ENCODE data around the gene PLCD3. TPM values are rescaled to one million over a fixed set of nuclear protein-coding genes. Genes with fewer than 3 reads are reported as not detected.

PLCD3 gene
- total and polyA plus RNA-seq, 9 of the 15 experiments (the other 6 are each of a cell fraction or from before 2014, with no cell fraction given), result 0.20 to 22.6 (median 7.5) TPM

GRCh38 chr17:45143767-45144198 is 11.5 kb upstream of the PLCD3 start:
- peak overlapping the region; percentile 49 to 88; a peak in 3 of 4 replicates for H3K9ac ChIP-seq (ENCODE audit: insufficient read depth in 1 of 2, low read depth in 2 of 2, low read length in 2 of 2)
- no TSS peak for BruUV-seq (replicated peaks)
- H4K20me1 ChIP-seq (replicated peaks; ENCODE audit: control insufficient read depth, insufficient read depth, low read length), result no peaks in the 10 kb centered on the region
- H3K9me1 ChIP-seq (ENCODE audit: control insufficient read depth, insufficient read depth, low read length), result no peaks in the 10 kb centered on the region
- no peak for ATAC-seq
- intact Hi-C loops (cut with micrococcal nuclease) (no loop called here), in situ Hi-C loops (cut with MboI) (no loop called here)
- no peak for FAIRE-seq
- peak in 3 of 4 experiments; percentile 51 to 56 (median 53) for DNase-seq (ENCODE audit: extremely low read depth in 1 of 4, low spot score in 3 of 4)
- H3K36me3 ChIP-seq (ENCODE audit: control insufficient read depth, insufficient read depth, low read length), result no peaks in the 10 kb centered on the region
- H3K79me2 ChIP-seq (ENCODE audit: control insufficient read depth, insufficient read depth, low read length), result peaks cover 21% of the 10 kb centered on the region
- peak overlapping the region; percentile 62 for H3K4me2 ChIP-seq (ENCODE audit: insufficient read depth, low read length)
- ChIA-PET CTCF (ENCODE audit: low intra/inter-chr PET ratio) (interaction anchor here (0.7 kb wide), 1 partner anchor 9 kb away, joined by 3 read pairs; no protein-coding TSS in a partner anchor), POLR2A (interaction anchor here (0.7 to 10.1 kb wide), 5 partner anchors 8 to 217 kb away, joined by 3 to 497 read pairs (median 4); partner anchors contain the start of genes ACBD4 and HEXIM2)
- 55% methylated on average over 9 of the region's 21 CpGs for WGBS (ENCODE audit: insufficient coverage, low coverage, missing lambda C conversion rate)
- peak overlapping the region; percentile 72; the same call in 1 of the 3 replicates for H3K27ac ChIP-seq (ENCODE audit: extremely low read depth, low read depth, low read length)
- H3K4me3 ChIP-seq, result peak overlapping the region; percentile 21; the same call in 1 of the 2 replicates
- H3K9me3 ChIP-seq (replicated peaks; ENCODE audit: control insufficient read depth, insufficient read depth, low read depth, low read length), result no peaks in the 10 kb centered on the region
- H3K4me1 ChIP-seq (replicated peaks in 1 of 2; ENCODE audit: control insufficient read depth in 2 of 2, insufficient read depth in 2 of 2, low read length in 2 of 2), result peaks cover 31 to 43% of the 10 kb centered on the region in 2 experiments
- H2AFZ ChIP-seq (ENCODE audit: low read depth, low read length), result peak overlapping the region; percentile 89
- H3K27me3 ChIP-seq (ENCODE audit: control insufficient read depth in 2 of 2, insufficient read depth in 2 of 2, low read length in 2 of 2), result no peaks in the 10 kb centered on the region
- no peak for TF ChIP-seq CHD2 (IDR thresholded peaks at IDR 0.05; ENCODE audit: low read depth, low read length)
- no peak for TF ChIP-seq ZNF592 (IDR thresholded peaks at IDR 0.05)
- TF ChIP-seq MTA1 (IDR thresholded peaks at IDR 0.05; ENCODE audit: borderline replicate concordance), result no peak
- no peak for TF ChIP-seq ZFP1 (CRISPR knock-in tag; IDR thresholded peaks at IDR 0.05)
- no peak for TF ChIP-seq HOXB6 (CRISPR knock-in tag; IDR thresholded peaks at IDR 0.05; ENCODE audit: borderline replicate concordance)
- no peak for TF ChIP-seq SLC30A9 (CRISPR knock-in tag; IDR thresholded peaks at IDR 0.05)
- TF ChIP-seq MYBL2 (IDR thresholded peaks at IDR 0.05; ENCODE audit: low read depth), result no peak
- no peak for TF ChIP-seq MYBL2 (CRISPR knock-in tag; IDR thresholded peaks at IDR 0.05; ENCODE audit: borderline replicate concordance)
- no peak for TF ChIP-seq SP1 (CRISPR knock-in tag; IDR thresholded peaks at IDR 0.05)
- no peak for TF ChIP-seq HDAC1 (IDR thresholded peaks at IDR 0.05)
- TF ChIP-seq HMGN3 (IDR thresholded peaks at IDR 0.05; ENCODE audit: borderline replicate concordance, extremely low read depth, insufficient read length, low read depth, low read length), result peak; percentile 30
- no peak for TF ChIP-seq ZBTB8A (IDR thresholded peaks at IDR 0.05; ENCODE audit: partially characterized antibody)
- no peak for TF ChIP-seq HNRNPUL1 (IDR thresholded peaks at IDR 0.05; ENCODE audit: low read length)
- TF ChIP-seq, protein P1, sequence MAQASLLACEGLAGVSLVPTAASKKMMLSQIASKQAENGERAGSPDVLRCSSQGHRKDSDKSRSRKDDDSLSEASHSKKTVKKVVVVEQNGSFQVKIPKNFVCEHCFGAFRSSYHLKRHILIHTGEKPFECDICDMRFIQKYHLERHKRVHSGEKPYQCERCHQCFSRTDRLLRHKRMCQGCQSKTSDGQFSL (CRISPR knock-in tag; IDR thresholded peaks at IDR 0.05), result no peak
- TF ChIP-seq, protein P1 (tag; IDR thresholded peaks at IDR 0.05), result no peak
- no peak for TF ChIP-seq MXI1 (IDR thresholded peaks at IDR 0.05; ENCODE audit: low read depth, low read length)
- TF ChIP-seq KDM2B (CRISPR knock-in tag; IDR thresholded peaks at IDR 0.05), result no peak
- no peak for TF ChIP-seq EP300 (IDR thresholded peaks at IDR 0.05; ENCODE audit: low read length)
- no peak for TF ChIP-seq SMAD2 (IDR thresholded peaks at IDR 0.05; ENCODE audit: low read depth, low read length)
- TF ChIP-seq NELFE (IDR thresholded peaks at IDR 0.05; ENCODE audit: insufficient read depth, insufficient read length), result no peak

Measured in K562 (cell line).